Mesenchymal stem cell (in vitro differentiated cells and primary cell): ENCODE data around the gene ROBO2.

Source experiments
- DNase-seq: peaks from one replicate; pipeline ENCODE4 v3.0.0-alpha.2; 2013
- H2AFZ ChIP-seq: one replicate; pipeline ENCODE4 v1.6.1; 2013; ENCODE audit warnings: low read depth, mild to moderate bottlenecking, control low read depth, inconsistent platforms, low read length, moderate library complexity
- H2AK5ac ChIP-seq: 2 replicates; pipeline ENCODE4 v1.6.1; 2013; ENCODE audit warnings: low read length, moderate library complexity, mild to moderate bottlenecking, inconsistent platforms; ENCODE audit not compliant: severe bottlenecking
- H2BK120ac ChIP-seq: one replicate; pipeline ENCODE4 v1.6.1; 2013; ENCODE audit warnings: low read depth, mild to moderate bottlenecking, inconsistent platforms, low read length, moderate library complexity
- H2BK12ac ChIP-seq, 2 experiments: one replicate each; pipeline ENCODE4 v1.6.1; 2013; ENCODE audit warnings: inconsistent platforms in 2 of 2, low read length in 2 of 2, mild to moderate bottlenecking in 2 of 2, moderate library complexity in 2 of 2, control low read depth in 1 of 2
- H2BK15ac ChIP-seq: one replicate; pipeline ENCODE4 v1.6.1; 2013; ENCODE audit warnings: mild to moderate bottlenecking, low read depth, inconsistent platforms; ENCODE audit not compliant: poor library complexity, severe bottlenecking
- H2BK5ac ChIP-seq: 2 replicates; pipeline ENCODE4 v1.6.1; 2013; ENCODE audit warnings: low read depth, mild to moderate bottlenecking, low read length, control low read depth, inconsistent platforms; ENCODE audit not compliant: poor library complexity, severe bottlenecking
- H3K14ac ChIP-seq, 2 experiments: one replicate each; pipeline ENCODE4 v1.6.1; 2013; ENCODE audit warnings: inconsistent platforms in 2 of 2, low read length in 2 of 2, control low read depth in 1 of 2, mild to moderate bottlenecking in 1 of 2, moderate library complexity in 1 of 2
- H3K18ac ChIP-seq, 2 experiments: one replicate each; pipeline ENCODE4 v1.6.1; 2013; ENCODE audit warnings: inconsistent platforms in 2 of 2, low read length in 2 of 2, control low read depth in 1 of 2, low read depth in 1 of 2, mild to moderate bottlenecking in 1 of 2
- H3K23ac ChIP-seq, 2 experiments: one replicate each; pipeline ENCODE4 v1.6.1; 2013; ENCODE audit warnings: inconsistent platforms in 2 of 2, low read length in 2 of 2, mild to moderate bottlenecking in 2 of 2, moderate library complexity in 2 of 2, control low read depth in 1 of 2
- H3K27ac ChIP-seq: 2 replicates; pipeline ENCODE4 v1.5.1; 2013; ENCODE audit warnings: mild to moderate bottlenecking, moderate library complexity, low read length, control low read depth, inconsistent platforms; ENCODE audit not compliant: poor library complexity, severe bottlenecking
- H3K27me3 ChIP-seq, 2 experiments: 2 replicates each; pipeline versions ENCODE4 v1.6.1 to v1.7.0; 2013; ENCODE audit warnings: low read length in 2 of 2, mild to moderate bottlenecking in 2 of 2, moderate library complexity in 2 of 2, control low read depth in 1 of 2, inconsistent platforms in 1 of 2; ENCODE audit not compliant: control insufficient read depth in 1 of 2, insufficient read depth in 1 of 2
- H3K36me3 ChIP-seq, 2 experiments: 2 replicates each; pipeline versions ENCODE4 v1.6.1 to v1.7.0; 2013; ENCODE audit warnings: low read length in 2 of 2, control low read depth in 1 of 2, inconsistent platforms in 1 of 2, low read depth in 1 of 2, mild to moderate bottlenecking in 1 of 2; ENCODE audit not compliant: insufficient read depth in 2 of 2, control insufficient read depth in 1 of 2
- H3K4ac ChIP-seq, 2 experiments: one replicate each; pipeline ENCODE4 v1.6.1; 2013; ENCODE audit warnings: inconsistent platforms in 2 of 2, low read length in 2 of 2, mild to moderate bottlenecking in 2 of 2, moderate library complexity in 2 of 2, control low read depth in 1 of 2, low read depth in 1 of 2
- H3K4me1 ChIP-seq: 2 replicates; pipeline ENCODE4 v1.6.1; 2013; ENCODE audit warnings: low read depth, low read length, control low read depth; ENCODE audit not compliant: control insufficient read depth, insufficient read depth
- H3K4me2 ChIP-seq: 2 replicates; pipeline ENCODE4 v1.6.1; 2013; ENCODE audit warnings: low read length, mild to moderate bottlenecking, inconsistent platforms; ENCODE audit not compliant: poor library complexity, severe bottlenecking
- H3K4me3 ChIP-seq, 2 experiments: 2 replicates each; pipeline versions ENCODE4 v1.5.1 to v1.7.0; 2013; ENCODE audit warnings: low read length in 2 of 2, mild to moderate bottlenecking in 2 of 2, control low read depth in 1 of 2, low read depth in 1 of 2; ENCODE audit not compliant: insufficient read depth in 1 of 2
- H3K79me1 ChIP-seq: replicated peaks from 2 replicates; pipeline ENCODE4 v1.6.1; 2013; ENCODE audit warnings: mild to moderate bottlenecking, control low read depth, low read length, inconsistent platforms; ENCODE audit not compliant: poor library complexity, severe bottlenecking
- H3K9ac ChIP-seq: 2 replicates; pipeline ENCODE4 v1.7.0; 2013; ENCODE audit warnings: mild to moderate bottlenecking, low read length, moderate library complexity
- H3K9me3 ChIP-seq: 2 replicates; pipeline ENCODE4 v1.7.0; 2013; ENCODE audit warnings: mild to moderate bottlenecking, low read length; ENCODE audit not compliant: control insufficient read depth
- H4K8ac ChIP-seq: one replicate; pipeline ENCODE4 v1.6.1; 2013; ENCODE audit warnings: inconsistent platforms, mild to moderate bottlenecking, low read length, moderate library complexity
- H4K91ac ChIP-seq: one replicate; pipeline ENCODE4 v1.6.1; 2013; ENCODE audit warnings: mild to moderate bottlenecking, low read length, inconsistent platforms
- WGBS: methylation state at CpG from one replicate; pipeline ENCODE4 v1.1.7; 2013; ENCODE audit warnings: mixed read lengths; 5-methylcytosine and 5-hydroxymethylcytosine counted together

Gene ROBO2

DNA sequence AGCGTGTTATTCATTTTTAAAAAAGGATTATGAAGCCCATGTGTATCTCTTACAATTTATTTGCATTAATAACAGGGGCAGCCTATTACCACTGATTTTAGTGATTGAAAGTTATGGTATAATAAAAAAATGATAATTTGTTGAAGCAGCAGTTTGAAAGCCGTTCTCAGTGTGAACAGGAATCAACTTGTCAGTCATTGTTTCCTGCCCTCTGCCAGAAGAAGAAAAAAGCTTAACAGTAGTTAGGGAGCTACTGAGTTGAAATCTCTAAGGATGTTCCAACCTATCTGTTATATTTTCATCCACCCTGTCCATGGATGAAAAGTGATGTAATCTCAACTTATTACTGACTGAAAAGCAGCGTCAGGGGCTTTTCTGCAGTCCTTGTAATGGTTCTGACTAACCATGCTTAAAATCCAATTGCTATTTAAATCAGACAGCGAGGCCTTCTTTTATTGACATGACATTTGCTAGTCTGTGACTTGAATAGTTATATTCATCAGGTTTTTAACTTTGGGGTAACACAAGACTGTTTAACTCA lies 486.7 kb downstream of the ROBO2 start:
- no peak overlapping the region for H4K91ac ChIP-seq
- WGBS = 93% methylated on average over 2 of the region's 4 CpGs
- H2BK15ac ChIP-seq = no peak overlapping the region

DNA sequence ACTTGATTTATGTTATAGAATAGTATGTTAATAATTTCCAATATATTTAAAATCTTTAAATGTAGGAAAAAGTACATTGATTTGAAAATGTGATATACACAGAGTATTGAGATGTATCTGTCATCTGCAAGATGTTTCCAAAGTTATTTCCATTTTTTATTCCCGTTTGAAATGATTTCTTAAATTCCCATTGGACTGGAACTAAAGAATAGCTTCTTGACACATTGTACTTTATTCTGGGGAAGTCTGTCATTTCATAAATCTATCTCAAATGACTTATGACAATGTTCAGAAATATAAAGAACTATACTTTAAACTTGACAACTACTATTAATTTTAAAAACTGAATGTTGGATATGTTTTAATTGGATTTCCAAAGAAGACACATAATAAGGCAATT lies 489.6 kb downstream of the ROBO2 start:
- Histone ChIP-seq H3K18ac (no peak overlapping the region), H3K27me3 (no peaks in the 10 kb centered on the region), H3K27ac (no peak overlapping the region), H3K36me3 (no peaks in the 10 kb centered on the region), H3K79me1 (no peaks in the 10 kb centered on the region), H3K14ac (no peak overlapping the region), H3K23ac (no peak overlapping the region), H3K4me1 (no peaks in the 10 kb centered on the region), H2BK12ac (no peak overlapping the region), H3K4ac (no peak overlapping the region), H3K9me3 (peaks cover 7% of the 10 kb centered on the region), H4K8ac (no peak overlapping the region), H3K4me3 (no peak overlapping the region), H3K4me2 (no peak overlapping the region), H3K9ac (no peak overlapping the region), H2BK5ac (no peak overlapping the region), H4K91ac (no peak overlapping the region), H2BK15ac (no peak overlapping the region), H2BK120ac (no peak overlapping the region), H2AK5ac (no peak overlapping the region), H2AFZ (no peak overlapping the region)
- WGBS = no CpG with 5 or more reads among the region's 1 CpG
- no peak for DNase-seq

More for the DNA sequence above, 486.7 kb downstream of the ROBO2 start:
- no peak overlapping the region for H2BK120ac ChIP-seq
- no peak overlapping the region for H3K4ac ChIP-seq
- H3K4me2 ChIP-seq = no peak overlapping the region
- H2BK12ac ChIP-seq = no peak overlapping the region
- no peak overlapping the region for H3K18ac ChIP-seq
- H3K9ac ChIP-seq = no peak overlapping the region
- H3K27me3 ChIP-seq = no peaks in the 10 kb centered on the region
- no peak overlapping the region for H2AK5ac ChIP-seq
- no peaks in the 10 kb centered on the region for H3K79me1 ChIP-seq
- DNase-seq = no peak
- no peaks in the 10 kb centered on the region for H3K4me1 ChIP-seq
- H4K8ac ChIP-seq = no peak overlapping the region
- H3K23ac ChIP-seq = no peak overlapping the region
- H3K14ac ChIP-seq = no peak overlapping the region
- H3K4me3 ChIP-seq = no peak overlapping the region
- no peaks in the 10 kb centered on the region for H3K36me3 ChIP-seq
- no peak overlapping the region for H2AFZ ChIP-seq
- no peak overlapping the region for H2BK5ac ChIP-seq
- H3K9me3 ChIP-seq = no peaks in the 10 kb centered on the region
- H3K27ac ChIP-seq = no peak overlapping the region

DNA sequence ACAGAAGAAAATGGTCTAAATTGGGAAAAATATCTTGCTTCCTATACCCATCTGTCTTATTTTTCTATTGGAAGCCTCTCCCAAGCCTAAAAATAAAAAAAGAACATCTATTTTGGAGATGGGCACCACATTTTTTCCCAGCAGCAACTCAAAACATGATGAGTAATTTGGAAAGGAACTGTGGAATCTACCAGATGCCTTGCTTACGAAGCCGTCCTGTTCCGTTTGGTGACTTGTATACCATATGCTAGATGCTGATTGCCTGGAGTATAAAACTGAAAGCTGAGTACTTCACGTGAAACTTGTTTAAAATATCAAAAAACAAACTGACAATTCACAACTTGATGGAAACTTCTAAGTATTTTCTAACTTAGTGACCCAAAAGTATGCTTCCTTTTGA lies 491.0 kb downstream of the ROBO2 start:
- Histone ChIP-seq H2BK12ac (no peak overlapping the region), H2BK120ac (no peak overlapping the region), H2AFZ (no peak overlapping the region), H3K18ac (no peak overlapping the region), H3K79me1 (no peaks in the 10 kb centered on the region), H2BK15ac (no peak overlapping the region), H3K9ac (no peak overlapping the region), H3K4ac (no peak overlapping the region), H4K8ac (no peak overlapping the region), H3K4me2 (no peak overlapping the region), H3K4me3 (no peak overlapping the region), H2BK5ac (no peak overlapping the region), H3K9me3 (peaks cover 7% of the 10 kb centered on the region), H3K27ac (no peak overlapping the region), H3K14ac (no peak overlapping the region), H3K23ac (no peak overlapping the region), H3K36me3 (no peaks in the 10 kb centered on the region), H3K4me1 (no peaks in the 10 kb centered on the region), H4K91ac (no peak overlapping the region), H3K27me3 (no peaks in the 10 kb centered on the region), H2AK5ac (no peak overlapping the region)
- WGBS = 90% methylated on average over 2 of the region's 4 CpGs
- DNase-seq = no peak

- no peak overlapping the region for H3K23ac ChIP-seq
- WGBS = no CpG with 5 or more reads among the region's 2 CpGs
- no peaks in the 10 kb centered on the region for H3K27me3 ChIP-seq
Observed at GRCh38 chr3:77535116-77535515, 495.2 kb downstream of the ROBO2 start.

More at GRCh38 chr3:77535116-77535515, 495.2 kb downstream of the ROBO2 start:
- Histone ChIP-seq H3K4me2 (no peak overlapping the region), H3K14ac (no peak overlapping the region), H3K4ac (no peak overlapping the region), H3K79me1 (no peaks in the 10 kb centered on the region), H2BK120ac (no peak overlapping the region), H3K4me3 (no peak overlapping the region), H3K9ac (no peak overlapping the region), H2AFZ (no peak overlapping the region), H2BK12ac (no peak overlapping the region), H3K18ac (no peak overlapping the region), H3K27ac (no peak overlapping the region), H4K8ac (no peak overlapping the region), H3K9me3 (peaks cover 7% of the 10 kb centered on the region), H2BK5ac (no peak overlapping the region), H4K91ac (no peak overlapping the region), H2BK15ac (no peak overlapping the region), H3K36me3 (no peaks in the 10 kb centered on the region), H3K4me1 (no peaks in the 10 kb centered on the region), H2AK5ac (no peak overlapping the region)
- no peak for DNase-seq
